Left lung (tissue), 10 donors: ENCODE results near the gene DNM3. TPM values are rescaled to one million over a fixed set of nuclear protein-coding genes. Genes with fewer than 3 reads are reported as not detected.

Source experiments
- ATAC-seq: fragments of 200-7000 bp; cut with Tn5 transposase; one replicate; pipeline ENCODE4 v1.9.1; 2020; ENCODE audit warnings: moderate library complexity
- DNase-seq, 4 donors: peaks; one replicate each; pipeline ENCODE4 v3.0.0-alpha.2; 2013 to 2020
- H3K27ac ChIP-seq, 2 donors: fragments of 200-600 bp; sonication (generic) in 1 of 2; one replicate each; pipeline versions ENCODE4 v1.5.0 to v1.8.0; 2020 to 2021
- H3K27me3 ChIP-seq, 2 donors: fragments of 200-600 bp; sonication (generic) in 1 of 2; one replicate each; pipeline versions ENCODE4 v1.5.0 to v1.8.0; 2020 to 2021
- H3K36me3 ChIP-seq, 2 donors: fragments of 200-600 bp; sonication (generic) in 1 of 2; one replicate each; pipeline versions ENCODE4 v1.5.0 to v1.8.0; 2020 to 2021
- H3K4me1 ChIP-seq, 2 donors: fragments of 200-600 bp; one replicate each; pipeline ENCODE4 v1.8.0; 2021
- H3K4me3 ChIP-seq, 2 donors: fragments of 200-600 bp; sonication (generic) in 1 of 2; one replicate each; pipeline versions ENCODE4 v1.5.0 to v1.8.0; 2020 to 2021; ENCODE audit warnings: mild to moderate bottlenecking in 1 of 2
- H3K9me3 ChIP-seq, 2 donors: fragments of 200-600 bp; sonication (generic) in 1 of 2; one replicate each; pipeline versions ENCODE4 v1.5.0 to v1.8.0; 2020 to 2021
- CTCF ChIP-seq, 2 donors: fragments of 200-600 bp; sonication (generic) in 1 of 2; IDR thresholded peaks; one replicate each; pipeline versions ENCODE4 v1.5.0 to v1.8.0; 2021; ENCODE audit warnings: antibody characterized with exemption in 2 of 2
- intact Hi-C, 2 donors: fragments of 100-400 bp; cut with DNase I; formaldehyde crosslinking; loops; one replicate each; pipeline versions ENCODE4 v1.11.2 to v1.14.2; 2022
- polyA plus RNA-seq, 6 donors: library from polyadenylated mRNA; unstranded; fragments of 120-200 nt; gene quantifications; one replicate each; pipeline ENCODE4 v1.2.1, GENCODE V29; 2013; ENCODE audit not compliant: insufficient read length in 6 of 6
- total RNA-seq, 2 donors: library from RNA; stranded (reverse); fragmentation: NEBNext Ultra II Directional; extraction: Animal tissue kit (Norgen Biotek cat#: 25700); gene quantifications; one replicate each; pipeline ENCODE4 v1.2.1, GENCODE V29; 2021
- donor health status: DM: no; HTN: yes; CAD: no.
- donor health status: DM: no; HTN: no; CAD: no.

DNM3 gene
- total and polyA plus RNA-seq, 8 donors: 5.2 to 7.7 (median 6.3) TPM

GRCh38 chr1:172244865-172245264 is 403.6 kb downstream of the DNM3 start:
- DNase-seq (no peak), ATAC-seq (peak; percentile 81)
- no peak overlapping the region for H3K4me3 ChIP-seq
- peaks cover 0 to 2% of the 10 kb centered on the region in 2 donors for H3K9me3 ChIP-seq
- no peaks in the 10 kb centered on the region for H3K36me3 ChIP-seq
- no peak for TF ChIP-seq CTCF (IDR thresholded peaks at IDR 0.05)
- H3K4me1 ChIP-seq: no peaks in the 10 kb centered on the region
- intact Hi-C loops: no loop called here
- no peak overlapping the region for H3K27ac ChIP-seq
- no peaks in the 10 kb centered on the region for H3K27me3 ChIP-seq

GRCh38 chr1:172245788-172246187 is 404.5 kb downstream of the DNM3 start:
- DNase-seq (no peak), ATAC-seq (peak; percentile 55)
- Histone ChIP-seq H3K4me1 (no peaks in the 10 kb centered on the region), H3K36me3 (no peaks in the 10 kb centered on the region), H3K4me3 (no peak overlapping the region), H3K27me3 (no peaks in the 10 kb centered on the region), H3K9me3 (peaks cover 0 to 2% of the 10 kb centered on the region in 2 donors), H3K27ac (no peak overlapping the region)
- intact Hi-C loops: no loop called here
- no peak for TF ChIP-seq CTCF (IDR thresholded peaks at IDR 0.05)

GRCh38 chr1:172246521-172247390 is 405.5 kb downstream of the DNM3 start:
- TF ChIP-seq CTCF (IDR thresholded peaks at IDR 0.05): no peak

GRCh38 chr1:172251486-172251885 is 410.2 kb downstream of the DNM3 start:
- no peak for ATAC-seq
- H3K4me3 ChIP-seq: no peak overlapping the region
- H3K27ac ChIP-seq: no peak overlapping the region
- H3K36me3 ChIP-seq: no peaks in the 10 kb centered on the region
- DNase-seq: no peak
- H3K9me3 ChIP-seq: no peaks in the 10 kb centered on the region
- no peak for TF ChIP-seq CTCF (IDR thresholded peaks at IDR 0.05)
- H3K27me3 ChIP-seq: no peaks in the 10 kb centered on the region
- peaks cover 5% of the 10 kb centered on the region in 2 donors for H3K4me1 ChIP-seq
- intact Hi-C loops: no loop called here

More at GRCh38 chr1:172246521-172247390, 405.5 kb downstream of the DNM3 start:
- Histone ChIP-seq H3K27ac (no peak overlapping the region), H3K9me3 (peaks cover 0 to 2% of the 10 kb centered on the region in 2 donors), H3K4me3 (no peak overlapping the region), H3K4me1 (no peaks in the 10 kb centered on the region), H3K36me3 (no peaks in the 10 kb centered on the region), H3K27me3 (no peaks in the 10 kb centered on the region)
- ATAC-seq: no peak
- DNase-seq: no peak
- intact Hi-C loops: no loop called here

- DNase-seq: no peak
- H3K4me1 ChIP-seq: peaks cover 5% of the 10 kb centered on the region in 2 donors
- no peak overlapping the region for H3K4me3 ChIP-seq
- H3K36me3 ChIP-seq: no peaks in the 10 kb centered on the region
- intact Hi-C loops: no loop called here
- H3K27ac ChIP-seq: no peak overlapping the region
- H3K27me3 ChIP-seq: no peaks in the 10 kb centered on the region
- H3K9me3 ChIP-seq: no peaks in the 10 kb centered on the region
- no peak for TF ChIP-seq CTCF (IDR thresholded peaks at IDR 0.05)
- ATAC-seq: no peak
Measured at GRCh38 chr1:172252321-172252720, 411.0 kb downstream of the DNM3 start.
